Astrocyte (in vitro differentiated cells and primary cell): ENCODE results near the gene PJA2.

Experiments
- EZH2 ChIP-seq: IDR thresholded peaks from 2 replicates; pipeline ENCODE4 v1.6.1; 2012; ENCODE audit warnings: mild to moderate bottlenecking, low read length, inconsistent platforms; ENCODE audit not compliant: insufficient read depth
- TF ChIP-seq, protein P1 (sequence below): IDR thresholded peaks from 2 replicates; pipeline ENCODE4 v1.5.1; 2011; ENCODE audit warnings: low read depth, mild to moderate bottlenecking, inconsistent platforms, low read length, moderate library complexity; ENCODE audit not compliant: insufficient read depth

DNA sequence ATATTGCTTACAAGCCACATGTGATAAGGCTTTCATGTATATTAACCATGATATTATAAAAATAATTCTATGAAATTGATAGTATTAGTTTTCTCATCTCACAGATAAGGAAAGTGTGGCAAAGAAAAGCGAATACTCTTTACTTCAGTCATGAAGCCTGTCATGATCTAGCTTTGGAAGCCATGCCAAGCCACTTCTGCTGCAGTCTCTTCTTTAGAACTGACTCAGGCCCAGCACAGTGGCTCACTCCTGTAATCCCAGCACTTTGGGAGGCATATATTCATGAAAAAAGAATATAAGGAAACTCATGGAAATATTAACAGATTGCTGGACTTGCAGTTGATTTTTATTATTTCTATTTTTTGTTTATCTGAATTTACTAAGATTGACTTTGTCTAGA lies 42.9 kb upstream of the PJA2 start:
- TF ChIP-seq, protein P1, sequence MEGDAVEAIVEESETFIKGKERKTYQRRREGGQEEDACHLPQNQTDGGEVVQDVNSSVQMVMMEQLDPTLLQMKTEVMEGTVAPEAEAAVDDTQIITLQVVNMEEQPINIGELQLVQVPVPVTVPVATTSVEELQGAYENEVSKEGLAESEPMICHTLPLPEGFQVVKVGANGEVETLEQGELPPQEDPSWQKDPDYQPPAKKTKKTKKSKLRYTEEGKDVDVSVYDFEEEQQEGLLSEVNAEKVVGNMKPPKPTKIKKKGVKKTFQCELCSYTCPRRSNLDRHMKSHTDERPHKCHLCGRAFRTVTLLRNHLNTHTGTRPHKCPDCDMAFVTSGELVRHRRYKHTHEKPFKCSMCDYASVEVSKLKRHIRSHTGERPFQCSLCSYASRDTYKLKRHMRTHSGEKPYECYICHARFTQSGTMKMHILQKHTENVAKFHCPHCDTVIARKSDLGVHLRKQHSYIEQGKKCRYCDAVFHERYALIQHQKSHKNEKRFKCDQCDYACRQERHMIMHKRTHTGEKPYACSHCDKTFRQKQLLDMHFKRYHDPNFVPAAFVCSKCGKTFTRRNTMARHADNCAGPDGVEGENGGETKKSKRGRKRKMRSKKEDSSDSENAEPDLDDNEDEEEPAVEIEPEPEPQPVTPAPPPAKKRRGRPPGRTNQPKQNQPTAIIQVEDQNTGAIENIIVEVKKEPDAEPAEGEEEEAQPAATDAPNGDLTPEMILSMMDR, result no peak
- TF ChIP-seq EZH2, result no peak
